OCI-LY3 (cell line): ENCODE data around the gene PTTG1IP.

Experiments
- CTCF ChIP-seq: fragments of 200-600, 300-600 bp; sonication (generic); IDR thresholded peaks from 2 replicates; pipeline ENCODE4 v1.5.1; 2014; ENCODE audit warnings: antibody characterized with exemption, low read length, low read depth
- EZH2phosphoT487 ChIP-seq: fragments of 200-600 bp; shearing (Covaris generic); IDR thresholded peaks from 2 replicates; pipeline ENCODE4 v1.6.1; 2018; ENCODE audit warnings: antibody characterized with exemption, mixed run types, low read depth

- TF ChIP-seq CTCF (no peak), EZH2phosphoT487 (no peak)
Observed at GRCh38 chr21:44865561-44866280, 7.8 kb downstream of the PTTG1IP start.
